Calu3 (cell line): ENCODE data around the gene POU3F2. TPM values are rescaled to one million over a fixed set of nuclear protein-coding genes. Genes with fewer than 3 reads are reported as not detected.

Source experiments
- BruUV-seq: library from RNA; stranded (reverse); fragments of 400-500 nt; replicated peaks from 2 replicates; lab custom pipeline; 2021; lab: Mats Ljungman, UMichigan
- CTCF ChIA-PET: fragments of 300-600 bp; sonication (Branson Sonifier 250); formaldehyde crosslinking; loops from one replicate; lab custom pipeline; 2022; ENCODE audit warnings: antibody characterized with exemption; lab: Charles Lee
- DNase-seq: peaks from one replicate; pipeline ENCODE4 v3.0.0; 2022
- H3K27ac Mint-ChIP-seq: one replicate; pipeline ENCODE4 v1.8.0; 2022; ENCODE audit warnings: mixed read lengths; ENCODE audit not compliant: unreplicated experiment
- H3K27me3 Mint-ChIP-seq: one replicate; pipeline ENCODE4 v1.8.0; 2022; ENCODE audit warnings: mixed read lengths; ENCODE audit not compliant: unreplicated experiment
- H3K36me3 Mint-ChIP-seq: one replicate; pipeline ENCODE4 v1.8.0; 2022; ENCODE audit warnings: mild to moderate bottlenecking, moderate library complexity, mixed read lengths; ENCODE audit not compliant: insufficient read depth, unreplicated experiment
- H3K4me1 Mint-ChIP-seq: one replicate; pipeline ENCODE4 v1.8.0; 2022; ENCODE audit warnings: mild to moderate bottlenecking, low read depth, mixed read lengths; ENCODE audit not compliant: unreplicated experiment
- H3K4me3 Mint-ChIP-seq: one replicate; pipeline ENCODE4 v1.8.0; 2022; ENCODE audit warnings: mild to moderate bottlenecking, low read depth, moderate library complexity, mixed read lengths; ENCODE audit not compliant: unreplicated experiment
- H3K9me3 Mint-ChIP-seq: one replicate; pipeline ENCODE4 v1.8.0; 2022; ENCODE audit warnings: low read depth, mixed read lengths; ENCODE audit not compliant: unreplicated experiment
- intact Hi-C: fragments of 100-400 bp; cut with micrococcal nuclease; formaldehyde crosslinking; loops from one replicate; pipeline ENCODE4 v1.10.0; 2022; ENCODE audit not compliant: unreplicated experiment
- total RNA-seq: library from RNA; stranded (reverse); gene quantifications from 2 replicates; pipeline ENCODE4 v1.2.3, GENCODE V29; 2022
- TF ChIP-seq, protein P1 (sequence below): fragments of 200-600 bp; IDR thresholded peaks from one replicate; pipeline ENCODE4 v1.8.0; 2022; ENCODE audit warnings: antibody characterized with exemption; ENCODE audit not compliant: unreplicated experiment

The POU3F2 gene
- total RNA-seq, 1 experiment from 2014 or later, result not detected

DNA sequence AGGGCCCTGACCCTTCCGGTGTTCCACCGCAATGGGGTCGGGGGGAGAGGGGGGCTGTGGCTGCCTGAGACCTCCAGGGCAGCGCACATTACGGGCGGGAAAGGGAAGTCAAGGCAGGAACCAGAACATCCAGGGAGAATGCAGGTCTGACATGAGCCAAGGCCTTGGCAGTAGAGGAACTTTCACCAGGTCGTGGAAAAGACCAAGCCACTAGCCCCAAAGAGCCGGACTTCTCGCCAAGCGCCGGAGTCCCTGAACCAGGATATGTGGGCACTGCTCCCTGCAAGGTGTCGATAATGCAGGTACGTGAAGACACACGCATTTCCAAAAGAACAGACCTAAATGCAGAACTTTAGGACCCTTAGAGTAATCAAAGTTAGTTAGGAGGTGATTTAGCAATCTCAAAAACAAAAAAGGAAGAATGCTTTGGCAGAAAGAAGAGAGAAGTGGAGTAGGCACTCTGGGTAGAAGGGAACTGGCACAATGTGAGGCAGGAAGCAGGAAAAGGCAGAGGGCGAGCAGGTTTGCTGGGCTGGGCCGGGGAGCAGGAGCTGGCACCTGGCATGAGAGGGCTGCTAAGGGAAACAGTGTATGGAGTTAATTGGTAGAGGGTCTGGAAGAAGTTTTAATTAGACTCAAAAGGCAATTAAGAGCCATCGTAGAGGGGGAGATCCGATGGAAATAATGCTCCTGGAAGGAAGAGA is 14.3 kb downstream of the POU3F2 start:
- intact Hi-C loops, result loop anchor here (5.0 to 10.0 kb wide), 3 partner anchors 396 to 1351 kb away; no protein-coding TSS in a partner anchor
- TF ChIP-seq, protein P1, sequence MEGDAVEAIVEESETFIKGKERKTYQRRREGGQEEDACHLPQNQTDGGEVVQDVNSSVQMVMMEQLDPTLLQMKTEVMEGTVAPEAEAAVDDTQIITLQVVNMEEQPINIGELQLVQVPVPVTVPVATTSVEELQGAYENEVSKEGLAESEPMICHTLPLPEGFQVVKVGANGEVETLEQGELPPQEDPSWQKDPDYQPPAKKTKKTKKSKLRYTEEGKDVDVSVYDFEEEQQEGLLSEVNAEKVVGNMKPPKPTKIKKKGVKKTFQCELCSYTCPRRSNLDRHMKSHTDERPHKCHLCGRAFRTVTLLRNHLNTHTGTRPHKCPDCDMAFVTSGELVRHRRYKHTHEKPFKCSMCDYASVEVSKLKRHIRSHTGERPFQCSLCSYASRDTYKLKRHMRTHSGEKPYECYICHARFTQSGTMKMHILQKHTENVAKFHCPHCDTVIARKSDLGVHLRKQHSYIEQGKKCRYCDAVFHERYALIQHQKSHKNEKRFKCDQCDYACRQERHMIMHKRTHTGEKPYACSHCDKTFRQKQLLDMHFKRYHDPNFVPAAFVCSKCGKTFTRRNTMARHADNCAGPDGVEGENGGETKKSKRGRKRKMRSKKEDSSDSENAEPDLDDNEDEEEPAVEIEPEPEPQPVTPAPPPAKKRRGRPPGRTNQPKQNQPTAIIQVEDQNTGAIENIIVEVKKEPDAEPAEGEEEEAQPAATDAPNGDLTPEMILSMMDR, result no peak
- H3K4me1 Mint-ChIP-seq, result peaks cover 8% of the 10 kb centered on the region
- BruUV-seq, result no TSS peak
- H3K27ac Mint-ChIP-seq, result no peak overlapping the region
- no peak overlapping the region for H3K4me3 Mint-ChIP-seq
- no peak for DNase-seq
- peaks cover 26% of the 10 kb centered on the region for H3K27me3 Mint-ChIP-seq
- CTCF ChIA-PET, result no interaction called here
- H3K36me3 Mint-ChIP-seq, result peaks cover 11% of the 10 kb centered on the region
- no peaks in the 10 kb centered on the region for H3K9me3 Mint-ChIP-seq

DNA sequence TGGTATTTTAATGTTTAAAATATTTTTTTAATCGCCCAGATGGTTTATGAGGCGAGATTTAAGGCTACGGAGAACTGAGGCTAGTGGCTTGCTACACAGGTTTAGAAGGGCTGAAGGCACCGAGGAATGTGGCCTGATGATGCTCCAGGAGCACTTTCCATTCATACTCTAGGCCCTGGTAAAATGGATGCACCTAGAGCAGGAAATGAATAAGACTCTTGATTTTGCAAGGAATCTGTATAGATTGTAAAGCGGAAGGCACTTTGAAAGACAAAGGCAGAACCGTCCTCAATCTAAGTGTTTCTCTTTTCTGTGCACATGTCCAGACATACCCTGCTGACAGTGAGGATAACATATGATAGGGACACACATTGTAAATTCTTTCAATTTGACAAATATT is 30.1 kb downstream of the POU3F2 start:
- no peak overlapping the region for H3K27ac Mint-ChIP-seq
- no peaks in the 10 kb centered on the region for H3K27me3 Mint-ChIP-seq
- intact Hi-C loops, result no loop called here
- H3K4me1 Mint-ChIP-seq, result no peaks in the 10 kb centered on the region
- BruUV-seq, result no TSS peak
- H3K36me3 Mint-ChIP-seq, result no peaks in the 10 kb centered on the region
- H3K9me3 Mint-ChIP-seq, result no peaks in the 10 kb centered on the region
- DNase-seq, result no peak
- H3K4me3 Mint-ChIP-seq, result no peak overlapping the region
- CTCF ChIA-PET, result no interaction called here
- TF ChIP-seq, protein P1, result no peak

DNA sequence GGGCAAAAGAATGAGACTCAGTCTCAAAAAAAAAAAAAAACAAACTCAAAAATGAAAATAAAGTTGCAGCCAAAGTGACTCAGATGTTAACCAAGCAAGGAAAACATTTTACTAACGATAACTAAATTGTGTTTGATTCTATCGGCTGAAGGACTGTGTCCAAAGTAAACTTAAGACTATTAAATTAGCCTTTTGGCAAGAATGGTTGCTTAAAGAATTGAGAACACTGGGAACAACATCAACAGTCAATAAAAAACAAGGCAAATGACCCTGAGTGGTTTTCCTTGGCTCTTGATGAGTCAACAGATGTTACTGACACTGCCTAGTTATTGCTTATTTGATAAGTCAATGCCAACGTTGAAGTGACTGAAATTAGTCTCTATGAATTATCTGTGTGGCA is 36.7 kb downstream of the POU3F2 start:
- Mint-ChIP-seq H3K4me1 (no peaks in the 10 kb centered on the region), H3K27ac (no peak overlapping the region), H3K9me3 (no peaks in the 10 kb centered on the region), H3K27me3 (no peaks in the 10 kb centered on the region), H3K4me3 (no peak overlapping the region), H3K36me3 (no peaks in the 10 kb centered on the region)
- TF ChIP-seq, protein P1, result no peak
- intact Hi-C loops, result no loop called here
- DNase-seq, result no peak
- CTCF ChIA-PET, result no interaction called here
- BruUV-seq, result no TSS peak

DNA sequence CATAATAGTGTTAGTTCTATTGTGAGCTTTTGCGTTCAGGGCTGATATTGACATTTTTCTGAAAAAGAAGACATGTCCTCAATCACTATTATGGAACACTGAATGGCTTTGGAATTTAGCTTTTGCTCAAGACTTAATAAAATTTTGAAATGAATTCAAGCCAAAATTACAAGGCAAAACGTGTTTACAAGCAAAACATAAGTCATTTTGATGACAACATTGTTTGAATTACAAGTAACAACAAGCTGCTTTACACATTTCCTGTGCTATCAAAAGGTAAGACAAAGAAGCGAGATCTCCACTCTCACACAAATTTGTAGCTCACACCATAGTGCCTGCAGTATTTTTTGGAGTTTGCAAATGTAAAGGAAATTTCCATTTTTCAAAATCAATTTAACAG is 37.4 kb downstream of the POU3F2 start:
- Mint-ChIP-seq H3K27me3 (no peaks in the 10 kb centered on the region), H3K27ac (no peak overlapping the region), H3K4me1 (no peaks in the 10 kb centered on the region), H3K4me3 (no peak overlapping the region), H3K9me3 (no peaks in the 10 kb centered on the region), H3K36me3 (no peaks in the 10 kb centered on the region)
- DNase-seq, result no peak
- BruUV-seq, result no TSS peak
- intact Hi-C loops, result no loop called here
- CTCF ChIA-PET, result no interaction called here
- TF ChIP-seq, protein P1, result no peak
